Stimulated activated CD4-positive, alpha-beta T cell treated with anti-CD3 and anti-CD28 coated beads, Interleukin-2, amount 100 ng/mL, for 48 hours (primary cell): ENCODE results near the gene RNF213.

ENCODE experiments used
- DNase-seq, 2 donors: peaks; one replicate each; pipeline ENCODE4 v3.0.0-alpha.2; 2020

RNF213 gene

GRCh38 chr17:80353718-80354275, 93.1 kb downstream of the RNF213 start:
- no peak for DNase-seq

GRCh38 chr17:80354336-80354735, 93.7 kb downstream of the RNF213 start:
- DNase-seq, result no peak

DNA sequence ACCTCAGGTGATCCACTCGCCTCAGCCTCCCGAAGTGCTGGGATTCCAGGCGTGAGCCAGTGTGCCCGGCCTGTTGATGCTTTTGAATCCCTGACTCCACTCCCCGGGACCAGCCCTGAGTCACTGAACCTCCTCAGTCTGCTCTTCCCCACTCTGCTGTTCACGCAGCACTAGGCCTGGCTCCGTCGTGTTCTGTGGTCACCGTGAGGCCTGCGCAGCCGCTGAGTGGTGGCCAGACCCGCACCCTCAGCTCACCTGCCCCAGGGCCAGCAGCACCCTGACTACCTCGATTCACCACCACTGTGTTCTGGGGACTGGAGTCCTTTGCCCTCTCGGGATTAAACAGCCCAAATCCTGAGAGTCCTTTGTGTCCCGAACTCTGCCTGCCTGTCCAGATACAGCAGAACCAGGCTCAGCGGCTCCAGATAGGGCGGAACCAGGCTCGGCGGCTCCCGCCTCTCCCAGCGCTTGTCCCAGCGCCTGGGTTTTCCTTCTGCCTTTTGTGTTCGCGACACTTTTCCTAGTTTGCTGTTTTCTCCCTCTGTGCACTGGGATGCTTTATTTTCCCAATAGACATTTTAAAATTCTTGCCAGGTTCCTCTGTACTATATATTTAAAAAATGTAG, 95.7 kb downstream of the RNF213 start:
- DNase-seq, result no peak

DNA sequence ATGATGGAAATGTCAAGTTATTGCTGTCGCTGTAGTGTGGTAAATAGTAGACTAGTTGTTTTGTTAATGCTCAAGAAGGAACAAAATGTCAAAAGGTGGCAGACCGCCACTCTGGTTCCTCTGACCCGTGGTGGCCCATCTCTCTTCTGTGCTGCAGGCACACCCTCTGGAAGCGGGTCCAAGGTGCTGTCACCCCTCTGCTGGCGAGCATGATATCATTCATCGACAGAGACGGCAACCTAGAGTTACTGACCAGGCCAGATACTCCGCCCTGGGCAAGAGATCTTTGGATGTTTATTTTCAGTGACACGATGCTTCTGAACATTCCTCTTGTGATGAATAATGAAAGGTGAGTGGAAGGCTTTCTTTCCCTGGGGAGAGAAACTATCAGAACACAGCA, 97.5 kb downstream of the RNF213 start:
- DNase-seq, result no peak

- no peak for DNase-seq
These were observed 98.2 kb downstream of the RNF213 start for GRCh38 chr17:80358861-80359260.

DNA sequence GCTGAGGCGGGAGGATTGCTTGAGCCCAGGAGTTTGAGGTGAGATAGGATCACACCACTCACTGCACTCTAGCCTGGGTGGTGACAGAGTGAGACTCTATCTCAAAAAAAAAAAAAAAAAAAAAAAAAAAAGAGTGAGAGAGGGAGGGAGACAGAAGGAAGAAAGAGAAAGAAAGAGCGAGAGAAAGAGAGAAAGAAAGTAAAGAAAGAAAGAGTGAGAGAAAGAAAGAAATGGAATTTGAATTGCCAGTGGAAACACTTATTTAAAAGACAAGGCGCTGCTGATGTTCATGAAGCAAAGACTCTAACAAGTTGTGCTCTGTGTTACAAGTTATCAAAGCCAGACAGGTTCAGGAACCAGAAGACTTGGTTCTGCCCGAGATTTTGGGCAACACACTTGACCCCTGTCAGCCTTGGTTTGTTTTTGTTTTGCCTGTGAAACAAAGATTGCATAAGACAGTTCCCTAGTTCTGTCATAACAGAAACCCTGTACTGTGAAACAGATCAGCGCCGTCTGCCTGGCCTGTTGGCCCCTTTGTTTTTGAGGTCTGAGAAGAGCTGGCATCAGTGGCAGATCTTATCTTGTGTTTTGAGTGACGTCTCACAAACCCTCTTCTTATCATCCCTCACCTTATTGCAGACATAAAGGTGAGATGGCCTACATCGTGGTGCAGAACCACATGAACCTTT, 98.9 kb downstream of the RNF213 start:
- no peak for DNase-seq

DNA sequence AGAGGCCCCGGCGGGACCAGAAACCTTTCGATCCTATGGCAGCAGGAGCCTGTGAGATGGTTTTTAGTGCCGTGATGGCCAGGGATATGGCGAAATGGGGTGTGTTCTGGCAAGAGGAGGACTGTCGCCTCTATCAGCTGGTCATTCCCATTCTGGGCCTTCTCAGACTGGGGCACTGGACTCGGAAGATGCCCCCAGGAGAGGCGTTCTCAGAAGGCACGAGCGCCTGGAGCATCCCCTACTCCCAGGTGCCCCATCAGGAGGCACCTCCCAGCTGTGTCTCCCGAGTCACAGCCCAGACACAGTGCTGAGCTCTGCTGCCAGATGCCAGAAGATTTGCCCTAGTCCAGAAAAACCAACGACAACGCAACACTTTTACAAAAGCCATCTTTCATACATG, 99.7 kb downstream of the RNF213 start:
- DNase-seq, result no peak

DNA sequence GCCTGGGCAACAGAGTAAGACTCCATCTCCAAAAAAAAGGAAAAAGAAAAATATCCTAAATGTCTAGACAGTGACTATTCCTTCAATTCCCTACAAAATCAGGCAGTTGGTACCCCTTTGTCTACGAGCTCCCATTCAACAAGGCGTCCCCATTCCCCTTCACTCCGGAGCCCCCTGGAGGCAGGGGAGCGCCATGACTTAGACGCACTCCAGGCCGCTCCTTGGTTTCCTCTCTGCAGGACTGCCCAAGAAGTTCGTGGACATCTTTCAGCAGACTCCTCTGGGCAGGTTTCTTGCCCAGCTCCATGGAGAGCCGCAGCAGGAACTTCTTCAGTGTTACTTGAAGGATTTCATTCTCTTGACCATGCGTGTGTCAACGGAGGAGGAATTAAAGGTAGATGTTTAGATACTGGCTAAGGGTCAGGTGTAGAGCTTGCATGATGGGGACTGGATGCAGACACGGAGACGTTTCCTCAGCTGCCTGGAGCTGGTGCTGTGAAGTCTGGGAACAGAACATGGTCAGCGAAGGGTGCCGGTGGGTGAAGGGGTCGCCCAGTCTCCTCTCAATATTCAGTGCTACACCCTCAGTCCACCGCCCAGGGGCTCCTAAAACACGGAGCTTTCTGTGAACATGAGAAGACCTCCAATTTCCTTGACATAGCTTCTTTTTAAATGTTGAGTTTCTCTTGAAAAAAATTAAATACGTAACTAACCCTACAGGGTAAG, 101.0 kb downstream of the RNF213 start:
- peak in 1 of 2 donors; percentile 21 for DNase-seq

DNA sequence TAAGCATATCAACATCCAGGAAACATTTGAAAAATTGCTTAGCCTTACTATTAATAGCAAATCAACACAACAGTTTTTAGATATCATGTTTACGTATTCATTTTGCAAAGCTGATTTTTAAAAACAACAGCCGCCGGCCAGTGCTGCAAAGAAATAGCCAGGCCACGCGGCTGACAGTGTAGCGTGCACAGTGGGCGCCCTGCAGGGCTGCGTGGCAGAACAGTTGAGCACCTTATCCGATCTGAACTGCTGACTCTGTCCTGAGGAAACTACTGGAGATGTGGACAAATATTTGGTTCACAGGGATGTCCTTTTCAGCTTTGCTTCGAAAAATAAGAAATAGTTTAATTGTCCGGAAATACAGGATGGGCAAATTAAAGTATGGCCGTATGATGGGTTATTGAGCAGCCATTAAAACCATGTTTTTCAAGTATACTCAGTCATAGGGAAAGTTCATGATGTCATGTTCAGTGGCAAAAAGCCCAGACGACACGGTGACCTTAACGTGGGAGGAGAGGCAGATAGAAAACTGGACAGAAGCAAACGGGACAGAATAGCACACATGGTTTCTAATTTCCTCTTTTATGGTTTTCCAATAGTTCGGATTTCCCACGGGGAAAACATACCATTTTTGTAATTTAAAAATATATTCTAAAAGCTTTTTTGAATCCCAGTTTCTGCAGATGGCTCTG, 101.9 kb downstream of the RNF213 start:
- DNase-seq, result no peak

DNA sequence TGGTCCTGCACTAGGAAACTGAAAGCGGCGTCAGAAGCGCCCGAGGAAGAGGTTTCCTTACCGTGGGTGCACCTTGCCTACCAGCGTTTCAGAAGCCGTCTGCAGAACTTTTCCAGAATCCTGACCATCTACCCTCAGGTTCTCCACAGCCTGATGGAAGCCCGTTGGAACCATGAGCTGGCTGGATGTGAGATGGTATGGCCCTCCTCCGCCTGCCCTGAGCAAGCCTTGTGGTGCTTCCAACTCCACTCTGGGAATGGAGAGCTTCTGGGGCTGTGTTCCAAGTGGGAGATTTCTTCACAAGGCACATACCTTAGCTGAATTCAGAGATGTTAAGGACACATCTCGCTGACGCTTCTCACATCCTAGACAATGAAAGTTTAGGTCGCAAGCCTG, 102.5 kb downstream of the RNF213 start:
- DNase-seq, result no peak

- DNase-seq, result no peak
These were observed 103.0 kb downstream of the RNF213 start for GRCh38 chr17:80363518-80364090.

DNA sequence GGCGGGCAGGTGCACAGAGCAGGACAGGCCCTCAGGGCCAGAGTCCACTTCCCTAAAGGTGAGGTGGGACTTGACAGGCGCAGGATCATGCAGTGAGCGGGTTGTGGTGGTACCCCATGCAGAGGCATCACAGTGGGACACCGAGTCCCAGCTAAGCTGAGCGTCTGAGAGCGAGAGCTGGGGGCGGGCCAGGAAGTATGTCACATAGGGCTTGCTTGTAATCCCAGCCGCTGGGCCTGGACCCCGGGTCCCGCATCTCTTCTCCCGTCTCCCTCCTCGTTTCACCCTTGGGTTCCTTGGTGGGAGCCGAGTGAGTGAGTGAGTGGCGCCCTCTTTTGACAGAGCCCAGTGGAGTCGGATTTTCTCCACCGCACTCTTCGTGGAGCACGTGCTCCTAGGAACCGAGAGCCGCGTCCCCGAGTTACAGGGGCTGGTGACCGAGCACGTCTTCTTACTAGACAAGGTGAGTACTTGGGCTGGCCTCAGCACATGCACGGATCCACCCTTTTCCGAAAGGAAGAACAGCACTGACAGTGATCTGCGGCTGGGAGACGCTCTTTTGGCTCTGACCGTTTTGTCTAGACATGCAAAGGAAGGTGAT, 103.5 kb downstream of the RNF213 start:
- DNase-seq, result no peak

DNA sequence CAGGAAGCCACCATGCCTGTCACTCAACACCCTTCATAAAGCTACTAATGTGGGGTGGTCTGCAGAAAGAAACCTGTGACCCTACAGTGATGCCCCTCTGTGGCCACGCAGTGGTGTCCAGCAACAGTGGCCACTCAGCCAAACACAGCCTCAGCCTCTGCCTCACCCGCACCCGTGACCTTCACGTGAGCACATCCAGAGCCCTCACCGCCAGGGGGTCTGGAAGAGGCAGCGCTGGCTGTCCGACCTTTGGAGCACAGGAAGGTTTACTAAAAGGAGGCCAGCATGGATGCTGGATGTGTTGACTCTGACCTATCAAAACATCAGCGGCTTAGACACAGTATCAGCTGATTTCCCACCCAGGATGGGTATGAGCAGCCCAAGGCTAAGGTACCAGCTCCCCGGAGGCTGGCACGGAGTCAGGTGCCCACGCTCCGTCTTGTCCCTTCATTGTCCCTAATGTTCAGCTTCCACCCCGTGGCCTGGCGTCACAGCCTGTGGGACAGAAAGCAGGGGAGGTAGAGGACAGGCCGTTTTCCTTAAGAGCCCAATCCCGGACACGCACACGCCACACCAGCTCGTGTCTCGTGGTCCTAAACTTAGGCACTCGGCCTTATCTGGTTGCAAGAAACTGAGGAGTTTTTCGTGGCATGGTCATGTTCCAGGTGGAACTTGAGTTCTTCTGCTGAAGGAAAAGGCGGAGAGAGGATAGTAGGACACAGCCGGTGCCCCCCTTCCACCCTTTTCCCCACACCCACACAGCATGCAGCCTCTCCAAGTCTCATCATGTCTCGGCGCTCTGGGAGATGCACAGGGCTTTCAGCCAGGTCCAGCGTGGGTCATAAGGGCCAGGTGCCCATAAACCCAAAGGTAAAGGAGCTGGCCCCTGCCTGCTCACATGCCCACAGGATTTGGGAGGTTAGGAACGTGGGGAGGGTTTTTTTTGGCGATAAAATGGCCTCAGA, 104.6 kb downstream of the RNF213 start:
- DNase-seq, result no peak

DNA sequence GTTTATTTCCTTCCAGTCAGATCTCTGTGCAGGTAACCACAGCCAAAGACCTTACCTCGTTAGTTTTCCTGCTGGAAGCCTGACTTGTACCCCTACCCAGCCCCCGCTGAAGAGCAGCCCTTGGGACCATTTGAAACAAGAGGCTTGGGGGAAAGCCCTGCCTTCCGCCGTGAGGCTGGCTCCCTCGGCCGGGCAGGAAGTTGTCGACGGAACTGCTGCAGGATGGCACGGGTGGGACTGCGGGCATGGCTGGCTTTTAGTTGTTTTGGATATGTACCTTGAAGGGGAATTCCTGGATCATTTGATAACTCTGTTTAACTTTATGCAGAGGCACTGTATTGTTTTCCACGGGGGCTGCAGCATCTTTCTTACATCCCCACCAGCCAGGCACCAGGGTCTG, 105.3 kb downstream of the RNF213 start:
- DNase-seq, result no peak

DNA sequence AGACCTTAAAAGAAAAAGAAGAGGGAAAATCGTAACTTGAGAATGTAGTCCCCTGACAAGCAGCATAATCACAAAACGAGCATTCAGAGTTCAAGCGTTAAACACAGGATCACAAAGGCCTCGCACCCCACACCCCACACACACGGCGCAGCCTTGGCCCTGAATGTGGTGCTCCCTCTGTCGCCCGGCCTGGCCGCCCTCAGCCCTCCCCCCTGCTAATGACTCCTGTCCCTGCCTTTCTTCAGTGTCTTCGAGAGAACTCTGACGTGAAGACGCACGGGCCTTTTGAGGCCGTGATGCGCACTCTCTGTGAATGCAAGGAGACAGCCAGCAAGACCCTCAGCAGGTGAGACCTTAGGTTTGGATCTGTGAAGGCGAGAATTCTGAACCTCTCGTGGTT, 106.9 kb downstream of the RNF213 start:
- no peak for DNase-seq

DNA sequence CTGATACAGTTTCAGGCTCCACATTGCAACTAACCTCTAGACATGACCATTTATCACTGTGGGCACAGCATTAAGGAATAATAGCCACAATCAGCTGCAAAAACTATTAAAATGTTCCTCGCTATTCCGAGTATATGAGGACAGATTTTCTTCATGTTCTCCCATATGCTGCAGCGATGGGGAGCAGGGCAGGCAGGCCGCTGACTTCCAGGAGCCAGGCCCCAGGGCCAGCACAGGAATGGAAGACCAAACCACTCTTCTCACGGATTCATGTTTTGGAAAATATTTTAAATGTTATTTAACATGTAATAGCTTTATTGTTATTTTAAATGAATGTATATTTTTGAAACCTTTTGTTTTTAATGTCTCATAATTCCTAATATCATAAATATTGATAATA, 110.5 kb downstream of the RNF213 start:
- DNase-seq, result no peak

- no peak for DNase-seq
These were observed 111.8 kb downstream of the RNF213 start for GRCh38 chr17:80372456-80372855.

DNA sequence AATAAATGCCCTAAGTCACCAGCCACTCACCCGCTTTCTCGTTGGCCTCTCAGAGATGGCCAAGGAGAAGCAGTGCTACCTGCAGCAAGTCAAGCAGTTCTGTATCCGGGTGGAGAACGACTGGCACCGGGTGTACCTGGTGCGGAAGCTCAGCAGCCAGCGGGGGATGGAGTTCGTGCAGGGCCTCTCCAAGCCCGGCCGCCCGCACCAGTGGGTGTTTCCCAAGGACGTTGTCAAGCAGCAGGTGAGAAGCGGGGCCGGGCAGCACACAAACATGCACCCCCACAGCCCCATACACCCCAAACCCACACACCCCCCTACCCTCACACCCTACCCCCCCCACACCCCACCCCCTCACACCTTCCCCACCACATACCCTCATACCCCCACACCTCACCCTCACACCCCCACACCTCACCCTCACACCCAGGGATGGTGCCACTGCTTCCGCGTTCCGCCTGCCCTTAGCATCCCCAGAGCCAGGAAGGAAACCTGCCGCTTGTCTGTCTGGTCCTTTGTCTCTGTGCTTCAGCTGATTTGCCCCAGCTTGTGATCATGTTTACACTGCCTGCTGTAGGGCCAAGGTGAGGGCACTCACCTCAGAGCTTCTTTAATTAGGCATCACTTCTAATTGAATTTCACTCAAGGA, 112.4 kb downstream of the RNF213 start:
- DNase-seq, result no peak

GRCh38 chr17:80374039-80374731, 113.5 kb downstream of the RNF213 start:
- no peak for DNase-seq
